HG03045 (cell line): ENCODE measurements around the gene SULT1A2.
A peak's percentile ranks its signal among the peaks of the same experiment; 100 is the strongest.
"Not testable (repeated sequence)": the region's sequence is repeated elsewhere in the genome, so short reads cannot be mapped to it uniquely, and the experiment has no call there.

Experiments
- ATAC-seq: cut with Tn5 transposase; IDR thresholded peaks from one replicate; pipeline ENCODE4 v1.9.1; 2021; ENCODE audit warnings: mild to moderate bottlenecking, moderate library complexity; ENCODE audit not compliant: unreplicated experiment

SULT1A2 gene

DNA sequence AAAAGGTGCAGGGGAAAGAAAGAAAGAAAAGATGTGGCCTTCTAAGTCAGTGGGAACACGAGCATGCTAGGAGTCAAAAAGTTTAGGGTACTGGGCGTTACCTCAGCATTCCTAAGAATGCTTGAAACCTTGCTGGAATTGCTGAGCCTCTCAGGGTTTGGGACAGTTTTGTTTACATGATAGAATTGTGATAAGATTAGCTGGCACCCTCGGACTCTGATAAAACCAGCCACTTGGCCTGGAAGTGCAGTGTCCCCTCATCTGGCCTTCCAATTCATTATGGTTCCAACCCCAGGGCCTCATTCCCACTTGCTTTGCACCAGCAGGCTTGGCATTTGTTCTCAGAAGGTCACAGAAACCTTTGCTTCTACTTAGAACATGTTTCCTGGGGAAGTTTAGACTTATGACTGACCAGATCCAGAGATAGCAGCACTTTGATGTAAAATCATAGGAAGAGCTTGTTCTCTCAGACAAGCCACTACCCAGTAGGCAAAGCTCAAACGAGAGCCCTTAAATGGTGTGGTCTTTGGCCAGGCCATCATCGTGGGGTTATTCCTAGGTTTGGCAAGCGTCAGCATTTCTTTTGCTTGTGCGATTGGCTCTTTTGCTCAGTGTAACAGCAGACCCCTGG lies 35.2 kb downstream of the SULT1A2 start:
- ATAC-seq = no peak

DNA sequence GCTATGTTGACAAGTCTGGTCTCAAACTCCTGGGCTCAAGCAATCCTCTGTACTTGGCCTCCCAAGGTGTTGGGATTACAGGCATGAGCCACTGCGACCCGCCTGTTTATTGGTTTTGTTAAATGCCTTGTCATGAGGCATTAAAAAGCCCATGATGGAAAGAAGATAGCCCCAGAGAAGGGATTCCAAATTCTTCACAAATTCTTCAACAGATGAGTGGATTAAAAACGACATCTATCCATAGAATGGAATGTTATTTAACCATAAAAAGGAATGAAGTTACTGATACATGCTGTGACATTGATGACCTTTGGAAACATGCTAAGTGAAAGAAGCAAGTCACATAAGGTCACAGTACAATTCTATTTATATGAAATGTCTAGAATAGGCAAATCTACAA lies 38.4 kb downstream of the SULT1A2 start:
- no peak for ATAC-seq

DNA sequence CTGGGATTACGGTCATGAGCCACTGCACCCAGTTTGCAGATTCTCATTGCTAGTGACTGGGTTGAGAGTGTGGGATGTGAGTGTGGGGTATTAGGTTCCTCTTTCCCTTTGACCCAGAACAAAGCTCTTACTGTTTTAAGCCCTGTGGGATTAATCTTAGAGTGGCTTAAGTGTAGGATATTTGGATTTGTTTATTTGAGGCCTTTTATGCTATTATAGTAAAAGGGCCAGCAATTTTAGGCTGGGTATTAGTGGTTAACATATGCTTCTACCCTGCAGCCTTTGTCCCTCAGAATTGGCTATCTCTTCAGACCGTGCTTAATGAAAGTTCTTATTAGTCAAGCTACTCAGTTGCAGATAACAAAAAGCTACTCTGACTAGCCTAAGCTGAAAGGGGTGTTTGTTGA lies 39.9 kb downstream of the SULT1A2 start:
- no peak for ATAC-seq

DNA sequence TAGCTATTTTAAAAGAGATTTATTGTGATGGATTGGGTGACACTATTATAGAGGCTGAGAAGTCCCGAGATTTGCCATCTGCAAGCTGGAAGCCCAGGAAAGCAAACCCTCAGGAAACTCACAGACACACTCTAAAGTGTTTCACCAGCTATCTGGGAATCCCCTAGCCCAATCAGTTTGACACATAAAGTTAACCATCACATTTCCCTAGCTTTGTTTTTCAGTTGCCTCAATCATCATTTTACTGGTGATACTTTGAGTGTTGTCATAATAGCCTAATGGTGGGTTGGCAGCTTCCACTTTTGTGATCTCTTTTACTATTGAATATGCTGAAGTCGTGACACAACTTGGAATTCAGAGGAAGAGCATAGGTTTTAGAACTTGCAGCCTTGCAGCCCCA lies 41.3 kb downstream of the SULT1A2 start:
- no peak for ATAC-seq

DNA sequence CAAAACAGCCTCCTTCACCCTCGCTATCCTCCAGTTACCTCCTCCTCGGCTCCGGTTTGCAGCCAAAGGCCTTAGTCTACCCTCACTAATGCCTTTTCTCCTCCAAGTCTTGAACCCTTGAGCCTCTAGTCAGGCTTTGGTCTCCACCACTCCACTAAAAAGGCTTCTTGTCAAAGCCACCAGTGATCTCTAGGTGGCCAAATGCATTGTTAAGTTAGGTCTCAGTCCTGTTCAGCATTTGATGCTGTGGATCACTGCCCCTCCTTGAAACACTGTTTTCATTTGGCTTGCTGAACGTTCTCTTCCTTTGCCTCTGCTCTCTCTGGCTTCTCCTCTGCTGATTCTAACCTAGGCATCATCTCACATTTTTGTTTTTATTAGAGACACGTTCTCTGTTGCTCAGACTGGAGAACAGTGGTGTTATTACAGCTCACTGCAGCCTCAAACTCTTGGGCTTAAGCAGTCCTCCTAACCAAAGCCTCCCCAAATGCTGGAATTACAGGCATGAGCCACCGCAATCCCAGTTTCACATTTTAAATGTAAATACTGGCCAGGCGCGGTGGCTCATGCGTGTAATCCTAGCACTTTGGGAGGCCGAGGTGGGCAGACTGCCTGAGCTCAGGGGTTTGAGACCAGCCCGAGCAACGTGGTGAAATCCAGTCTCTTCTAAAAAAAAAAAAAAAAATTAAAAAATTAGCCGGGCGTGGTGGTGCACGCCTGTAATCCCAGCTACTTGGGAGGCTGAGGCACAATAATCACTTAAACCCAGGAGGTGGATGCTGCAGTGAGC lies 42.0 kb downstream of the SULT1A2 start:
- no peak for ATAC-seq

DNA sequence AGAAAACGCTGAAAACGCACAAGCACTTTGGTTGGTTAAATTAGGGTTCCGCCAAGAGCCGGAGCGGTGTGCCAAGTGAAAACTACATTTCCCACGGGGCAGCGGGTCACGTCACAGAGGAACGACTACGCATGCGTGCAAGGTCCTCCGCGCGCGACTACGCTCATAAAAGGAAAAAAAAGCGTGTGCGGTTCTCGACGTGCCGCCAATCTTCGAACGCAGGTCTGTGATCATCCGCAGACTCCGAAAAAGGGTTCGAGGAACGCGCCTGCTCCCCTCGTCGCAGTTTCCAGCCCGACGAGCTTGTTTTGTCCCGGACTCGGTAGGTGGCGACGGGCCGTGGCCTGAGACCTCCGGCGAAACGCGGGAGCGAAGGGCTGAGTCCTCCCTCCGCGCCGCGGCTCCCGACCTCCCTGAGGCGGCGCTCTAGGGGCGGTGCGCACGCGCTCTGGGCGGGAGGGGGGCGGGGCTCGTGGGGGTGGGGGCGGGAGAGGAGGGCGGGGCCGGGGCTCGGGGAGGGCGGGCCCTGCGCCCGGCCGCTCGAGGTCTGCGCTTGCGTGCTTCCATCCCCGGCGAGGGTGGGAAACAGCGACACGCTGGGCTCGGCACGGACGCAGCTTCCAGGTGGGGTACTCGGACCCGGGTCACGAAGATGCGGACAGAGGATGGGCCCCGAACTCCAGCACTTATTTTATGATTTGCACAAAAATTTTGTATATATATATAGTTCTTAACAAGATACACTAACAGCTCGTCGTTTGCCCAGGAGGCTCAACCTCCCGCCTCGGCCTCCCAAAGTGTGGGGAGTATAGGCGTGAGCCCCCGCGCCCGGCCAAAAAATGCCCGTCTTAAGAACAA lies 42.8 kb downstream of the SULT1A2 start, which contains the start of gene SGF29:
Gene SGF29, plus strand, starts transcription at position 145 of the 858 bp plus-strand sequence. CDS start 27,150 bp downstream, outside the sequence.
- ATAC-seq = peak; percentile 87

DNA sequence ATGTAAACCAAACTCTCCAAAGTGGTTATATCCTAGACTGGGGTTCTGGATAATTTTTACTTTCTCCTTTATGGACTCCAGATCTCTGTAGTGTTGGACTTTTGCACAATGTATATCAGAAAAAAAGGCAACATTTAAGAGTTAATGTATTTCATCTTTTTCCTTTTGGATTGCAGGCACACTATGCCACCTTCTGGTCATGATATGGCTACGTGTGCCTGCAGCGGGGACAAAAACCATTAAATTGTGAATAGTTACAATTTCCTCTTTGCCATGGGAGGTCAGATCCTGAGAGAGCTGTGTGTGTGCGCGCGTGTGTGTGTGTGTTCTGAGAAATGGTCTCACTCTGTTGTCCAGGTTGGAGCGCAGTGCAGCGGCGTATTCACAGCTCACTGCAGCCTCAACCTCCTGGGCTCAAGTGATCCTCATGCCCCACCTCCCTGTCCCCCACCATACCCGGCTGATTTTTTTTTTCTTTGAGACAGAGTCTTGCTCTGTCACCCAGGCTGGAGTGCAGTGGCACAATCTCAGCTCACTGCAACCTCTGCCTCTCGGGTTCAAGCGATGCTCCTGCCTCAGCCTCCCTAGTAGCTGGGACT lies 47.5 kb downstream of the SULT1A2 start:
- ATAC-seq = no peak

DNA sequence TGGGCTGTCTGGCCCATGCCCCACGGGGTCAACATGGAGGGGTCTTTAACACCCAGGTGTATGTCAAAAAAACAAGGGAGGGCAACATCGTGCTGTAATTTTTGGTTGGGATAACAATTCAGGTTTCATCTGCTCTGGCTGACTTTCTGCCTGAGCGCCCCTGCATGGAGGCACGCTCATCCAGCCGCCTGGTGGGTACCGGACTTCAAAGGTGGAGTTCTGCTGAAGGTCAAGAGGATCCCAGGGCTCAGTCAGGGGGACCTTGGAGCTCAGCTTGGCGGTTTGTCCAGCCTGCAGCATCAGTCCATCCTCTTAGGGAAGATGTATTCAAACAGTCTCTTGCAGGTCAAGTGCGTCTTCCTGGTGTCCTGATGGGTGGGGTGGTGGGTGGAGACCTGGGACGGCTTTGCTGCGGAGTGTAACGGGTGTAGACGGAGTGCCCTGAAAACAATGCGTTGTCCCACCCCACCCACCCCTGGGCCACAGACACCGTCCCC lies 48.5 kb downstream of the SULT1A2 start:
- ATAC-seq = no peak

DNA sequence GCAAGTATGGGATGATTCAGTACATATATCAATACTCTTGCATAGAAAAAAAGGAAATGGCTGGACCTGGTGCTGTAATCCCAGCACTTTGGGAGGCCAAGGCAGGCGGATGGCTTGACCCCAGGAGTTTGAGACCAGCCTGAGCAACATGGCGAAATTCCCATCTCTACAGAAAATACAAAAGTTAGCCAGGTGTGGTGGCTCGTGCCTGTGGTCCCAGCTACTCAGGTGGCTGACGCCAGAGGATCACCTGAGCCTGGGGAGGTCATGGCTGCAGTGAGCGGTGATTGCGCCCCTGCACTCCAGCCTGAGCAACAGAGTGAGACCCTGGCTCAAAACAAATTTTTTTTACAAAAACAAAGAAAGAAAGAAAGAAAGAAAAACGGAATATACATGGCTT lies 50.2 kb downstream of the SULT1A2 start:
- no peak for ATAC-seq

DNA sequence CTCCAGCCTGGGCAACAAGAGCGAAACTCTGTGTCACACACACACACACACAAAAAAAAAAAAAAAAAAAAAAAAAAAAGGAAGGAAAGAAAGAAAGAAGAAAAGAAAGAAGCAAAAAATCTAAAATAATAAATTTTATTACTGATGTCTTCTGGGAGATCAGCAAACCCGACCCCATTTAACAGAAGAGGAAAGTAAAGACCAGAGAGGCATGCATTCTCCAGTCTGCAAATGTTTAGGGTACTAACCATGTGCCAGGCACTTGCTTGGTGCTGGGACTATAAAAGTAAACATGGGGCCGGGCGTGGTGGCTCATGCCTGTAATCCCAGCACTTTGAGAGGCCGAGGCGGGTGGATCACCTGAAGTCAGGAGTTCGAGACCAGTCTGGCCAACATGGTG lies 50.9 kb downstream of the SULT1A2 start:
- ATAC-seq = not testable (repeated sequence)

DNA sequence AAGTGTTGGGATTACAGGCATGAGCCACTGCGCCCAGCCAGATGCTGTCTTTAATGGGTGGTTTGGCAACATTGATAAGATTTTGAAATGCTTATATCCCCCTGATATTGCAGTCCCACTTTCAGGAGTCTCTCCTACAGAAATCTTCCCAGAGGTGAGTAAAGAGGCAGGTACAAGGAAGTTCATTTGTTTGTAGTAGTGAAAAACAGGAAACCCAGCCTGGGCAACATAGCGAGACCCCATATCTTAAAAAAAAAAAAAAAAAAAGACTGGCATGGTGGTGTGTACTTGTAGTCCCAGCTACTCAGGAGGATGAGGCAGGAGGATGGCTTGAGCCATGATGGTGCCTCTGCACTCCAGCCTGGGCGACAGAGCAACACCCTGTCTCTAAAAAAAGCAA lies 51.9 kb downstream of the SULT1A2 start:
- ATAC-seq = no peak

DNA sequence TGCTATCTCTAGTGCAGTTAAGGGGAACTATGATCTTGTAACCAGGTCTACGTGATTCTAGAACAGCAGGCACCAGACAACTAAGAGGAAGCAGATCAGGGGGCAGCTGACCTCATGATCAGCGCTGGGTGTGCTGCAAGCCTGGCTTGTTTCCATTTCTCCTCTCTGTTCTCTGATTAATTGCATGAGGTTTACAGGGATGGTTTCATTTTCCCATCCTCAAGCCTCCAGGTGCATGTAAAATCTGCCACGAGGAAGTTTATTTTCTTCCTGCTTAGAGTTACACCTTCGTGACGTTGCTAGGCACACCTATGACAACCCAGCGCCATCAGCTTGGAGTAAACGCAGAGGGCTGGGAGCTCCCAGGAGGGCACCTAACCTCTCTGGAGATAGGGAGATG lies 53.8 kb downstream of the SULT1A2 start:
- ATAC-seq = no peak

DNA sequence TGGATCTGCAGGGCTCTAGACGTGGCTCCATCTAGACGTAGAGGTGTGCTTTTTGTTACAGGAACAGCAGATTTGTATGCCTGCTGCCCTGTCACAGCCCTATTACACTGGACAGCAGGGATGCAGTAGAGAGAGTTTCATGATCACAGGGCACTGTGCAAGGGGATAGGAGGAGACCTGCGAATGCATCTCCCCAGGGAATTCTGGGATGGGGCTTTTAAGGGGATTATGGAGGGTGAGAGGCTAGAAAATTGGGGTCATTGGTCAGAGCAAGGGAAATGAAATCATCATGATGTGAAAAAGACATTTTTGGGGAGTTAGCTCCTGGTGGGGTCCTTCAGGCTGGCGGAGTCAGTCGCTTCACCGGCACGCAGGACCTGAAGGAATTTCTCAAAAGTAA lies 54.2 kb downstream of the SULT1A2 start:
- ATAC-seq = no peak
